A549 (cell line): Measurements from ENCODE around the gene DARS2. TPM values are rescaled to one million over a fixed set of nuclear protein-coding genes. Genes with fewer than 3 reads are reported as not detected.
"Not testable (repeated sequence)": the region's sequence is repeated elsewhere in the genome, so short reads cannot be mapped to it uniquely, and the experiment has no call there.

Source experiments
- ATAC-seq, 2 experiments: fragments of 200-7000 bp in 1 of 2; fragments of >200 bp in 1 of 2; cut with Nextera tagmentation in 1 of 2; cut with Tn5 transposase in 1 of 2; 3 replicates each; pipeline versions ENCODE4 v1.8.0 to v1.9.1; 2018 to 2020; ENCODE audit warnings: mild to moderate bottlenecking in 1 of 2, moderate library complexity in 1 of 2
- CTCF ChIA-PET: fragments of 300-600 bp; sonication (Branson Sonifier 250); formaldehyde crosslinking; extraction: SDS; loops from one replicate; lab custom pipeline; 2021; ENCODE audit warnings: antibody characterized with exemption, inconsistent platforms; lab: Yijun Ruan, JAX
- POLR2A ChIA-PET: fragments of 350-600 bp; formaldehyde crosslinking; extraction: SDS; loops from one replicate; lab custom pipeline; 2021; ENCODE audit warnings: antibody characterized with exemption, inconsistent platforms; lab: Yijun Ruan, JAX
- DNase-seq, 2 experiments: peaks; one replicate each; pipeline versions ENCODE4 v3.0.0 to v3.0.0-alpha.2; 2011 to 2016; ENCODE audit warnings: low read depth in 1 of 2, low spot score in 1 of 2
- FAIRE-seq: peaks from 2 replicates; lab custom pipeline; 2011; peaks lifted over from hg19 to GRCh38; lab: Jason Lieb, UNC
- H3K27ac ChIP-seq, 2 experiments: fragments of >200 bp; sonication (Bioruptor Twin); formaldehyde crosslinking; 3 replicates each; pipeline ENCODE4 v1.5.1; 2016 to 2017
- H3K4me1 ChIP-seq: fragments of >200 bp; sonication (Bioruptor Twin); formaldehyde crosslinking; 3 replicates; pipeline ENCODE4 v1.6.1; 2016
- H3K4me2 ChIP-seq: fragments of >200 bp; sonication (Bioruptor Twin); formaldehyde crosslinking; 3 replicates; pipeline ENCODE4 v1.6.1; 2016
- H3K4me3 ChIP-seq: fragments of >200 bp; sonication (Bioruptor Twin); formaldehyde crosslinking; 3 replicates; pipeline ENCODE4 v1.5.1; 2016
- H3K9me3 ChIP-seq: fragments of >200 bp; sonication (Bioruptor Twin); formaldehyde crosslinking; 3 replicates; pipeline ENCODE4 v1.6.1; 2016
- CBX2 ChIP-seq: fragments of 200-600 bp; sonication (generic); IDR thresholded peaks from 2 replicates; pipeline ENCODE4 v1.6.1; 2016; ENCODE audit warnings: low read depth, mild to moderate bottlenecking, borderline replicate concordance
- CHD4 ChIP-seq: fragments of 200-600 bp; sonication (generic); IDR thresholded peaks from 2 replicates; pipeline ENCODE4 v1.6.1; 2016; ENCODE audit warnings: antibody characterized with exemption, mild to moderate bottlenecking, borderline replicate concordance
- EHF ChIP-seq: fragments of 250-450 bp; sonication (Bioruptor Pico); IDR thresholded peaks from 2 replicates; pipeline ENCODE4 v1.5.0; 2020; ENCODE audit warnings: mild to moderate bottlenecking
- FOSB ChIP-seq: fragments of 250-450 bp; sonication (Bioruptor Pico); IDR thresholded peaks from 2 replicates; pipeline ENCODE4 v1.5.0; 2020; ENCODE audit warnings: mild to moderate bottlenecking, moderate library complexity
- HDAC2 ChIP-seq: fragments of 200-600 bp; sonication (generic); IDR thresholded peaks from 2 replicates; pipeline ENCODE4 v1.6.1; 2016
- HMGXB4 ChIP-seq: fragments of 250-450 bp; sonication (Bioruptor Pico); IDR thresholded peaks from 2 replicates; pipeline ENCODE4 v1.5.0; 2021; ENCODE audit warnings: mild to moderate bottlenecking, moderate library complexity, borderline replicate concordance
- HOXA7 ChIP-seq: fragments of 250-450 bp; sonication (Bioruptor Pico); IDR thresholded peaks from 2 replicates; pipeline ENCODE4 v1.5.0; 2020; ENCODE audit warnings: mild to moderate bottlenecking, moderate library complexity
- HOXB13 ChIP-seq: fragments of 250-450 bp; sonication (Bioruptor Pico); IDR thresholded peaks from 2 replicates; pipeline ENCODE4 v1.5.0; 2020; ENCODE audit warnings: low read depth, mild to moderate bottlenecking, moderate library complexity
- MAFK ChIP-seq: fragments of 450-650 bp; IDR thresholded peaks from 2 replicates; pipeline ENCODE4 v1.6.1; 2014; ENCODE audit not compliant: partially characterized antibody
- MAZ ChIP-seq: fragments of 150-350 bp; IDR thresholded peaks from 2 replicates; pipeline ENCODE4 v1.6.1; 2014; ENCODE audit warnings: antibody characterized with exemption, low read depth, low read length, borderline replicate concordance
- MYC ChIP-seq: IDR thresholded peaks from 2 replicates; pipeline ENCODE4 v1.6.1; 2012; ENCODE audit warnings: mild to moderate bottlenecking, inconsistent platforms, low read length, improper control_type of control experiment, borderline replicate concordance
- NR3C1 ChIP-seq: fragments of >200 bp; sonication (Bioruptor Twin); formaldehyde crosslinking; IDR thresholded peaks from 3 replicates; pipeline ENCODE4 v1.6.1; 2017
- PHF8 ChIP-seq: fragments of 200-600 bp; sonication (generic); IDR thresholded peaks from 2 replicates; pipeline ENCODE4 v1.6.1; 2016; ENCODE audit warnings: low read depth, mild to moderate bottlenecking, antibody characterized with exemption, moderate library complexity, borderline replicate concordance
- POLR2A ChIP-seq: IDR thresholded peaks from 2 replicates; pipeline ENCODE4 v1.6.1; 2012; ENCODE audit warnings: mild to moderate bottlenecking, low read length
- RARB ChIP-seq: fragments of 250-450 bp; sonication (Bioruptor Pico); IDR thresholded peaks from 2 replicates; pipeline ENCODE4 v1.8.0; 2021; ENCODE audit warnings: mild to moderate bottlenecking, moderate library complexity
- RCOR1 ChIP-seq: fragments of 150-350 bp; IDR thresholded peaks from 2 replicates; pipeline ENCODE4 v1.6.1; 2014; ENCODE audit warnings: antibody characterized with exemption, low read length, low read depth
- RFX5 ChIP-seq: fragments of 450-650 bp; IDR thresholded peaks from 2 replicates; pipeline ENCODE4 v1.7.1; 2014; ENCODE audit warnings: antibody characterized with exemption, mild to moderate bottlenecking, moderate library complexity
- SMC3 ChIP-seq: fragments of >200 bp; sonication (Bioruptor Twin); formaldehyde crosslinking; IDR thresholded peaks from 3 replicates; pipeline ENCODE4 v1.6.1; 2018; ENCODE audit warnings: inconsistent platforms
- TFCP2L1 ChIP-seq: fragments of 250-450 bp; sonication (Bioruptor Pico); IDR thresholded peaks from 2 replicates; pipeline ENCODE4 v1.5.0; 2021; ENCODE audit warnings: mild to moderate bottlenecking
- TP53 ChIP-seq: fragments of 250-450 bp; sonication (Bioruptor Pico); IDR thresholded peaks from 2 replicates; pipeline ENCODE4 v1.5.0; 2021; ENCODE audit warnings: mild to moderate bottlenecking, moderate library complexity
- WGBS: methylation state at CpG from one replicate; pipeline ENCODE4 v1.1.6; 2017; ENCODE audit errors: missing lambda C conversion rate; 5-methylcytosine and 5-hydroxymethylcytosine counted together
- polyA plus RNA-seq, 4 experiments: library from polyadenylated mRNA; depleted of rRNA in 3 of 4; stranded (reverse); fragments of >200 nt; fragmentation: RNase III in 1 of 4; extraction: RNeasy Plus Mini Kit Qiagen cat#74134 plus additional on column Dnase treatment in 1 of 4; gene quantifications; 2 replicates in 3 of 4; 3 replicates in 1 of 4; pipeline ENCODE4 v1.2.3, GENCODE V29; 2011 to 2017
- TF ChIP-seq, protein P1 (sequence below): fragments of 200-600 bp; sonication (generic); IDR thresholded peaks from 2 replicates; pipeline ENCODE4 v1.6.1; 2016; ENCODE audit warnings: antibody characterized with exemption, mild to moderate bottlenecking, moderate library complexity

The DARS2 gene
- polyA plus RNA-seq, 2 of the 4 experiments (the other 2 are of a cell fraction): 43.1 to 70.4 TPM

DNA sequence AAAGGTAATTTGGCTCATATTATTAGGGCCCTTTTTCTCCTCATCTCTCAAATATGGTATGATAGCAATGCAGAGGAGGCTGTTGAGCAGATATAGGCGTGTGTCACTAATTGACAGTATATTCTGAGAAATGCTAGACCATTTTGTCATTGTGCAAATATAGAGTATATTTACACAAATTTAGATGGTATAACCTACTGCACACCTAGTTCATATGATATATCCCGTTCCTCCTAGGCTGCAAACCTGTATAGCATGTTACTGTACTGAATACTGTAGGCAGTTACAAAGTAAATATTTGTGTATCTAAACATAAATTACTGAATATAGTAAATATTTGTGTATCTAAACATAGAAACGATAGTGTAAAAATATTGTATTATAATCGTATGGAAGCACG lies 52.3 kb downstream of the DARS2 start (continued):
- no peak for TF ChIP-seq HOXA7
- TF ChIP-seq CHD4: no peak
- TF ChIP-seq, protein P1, sequence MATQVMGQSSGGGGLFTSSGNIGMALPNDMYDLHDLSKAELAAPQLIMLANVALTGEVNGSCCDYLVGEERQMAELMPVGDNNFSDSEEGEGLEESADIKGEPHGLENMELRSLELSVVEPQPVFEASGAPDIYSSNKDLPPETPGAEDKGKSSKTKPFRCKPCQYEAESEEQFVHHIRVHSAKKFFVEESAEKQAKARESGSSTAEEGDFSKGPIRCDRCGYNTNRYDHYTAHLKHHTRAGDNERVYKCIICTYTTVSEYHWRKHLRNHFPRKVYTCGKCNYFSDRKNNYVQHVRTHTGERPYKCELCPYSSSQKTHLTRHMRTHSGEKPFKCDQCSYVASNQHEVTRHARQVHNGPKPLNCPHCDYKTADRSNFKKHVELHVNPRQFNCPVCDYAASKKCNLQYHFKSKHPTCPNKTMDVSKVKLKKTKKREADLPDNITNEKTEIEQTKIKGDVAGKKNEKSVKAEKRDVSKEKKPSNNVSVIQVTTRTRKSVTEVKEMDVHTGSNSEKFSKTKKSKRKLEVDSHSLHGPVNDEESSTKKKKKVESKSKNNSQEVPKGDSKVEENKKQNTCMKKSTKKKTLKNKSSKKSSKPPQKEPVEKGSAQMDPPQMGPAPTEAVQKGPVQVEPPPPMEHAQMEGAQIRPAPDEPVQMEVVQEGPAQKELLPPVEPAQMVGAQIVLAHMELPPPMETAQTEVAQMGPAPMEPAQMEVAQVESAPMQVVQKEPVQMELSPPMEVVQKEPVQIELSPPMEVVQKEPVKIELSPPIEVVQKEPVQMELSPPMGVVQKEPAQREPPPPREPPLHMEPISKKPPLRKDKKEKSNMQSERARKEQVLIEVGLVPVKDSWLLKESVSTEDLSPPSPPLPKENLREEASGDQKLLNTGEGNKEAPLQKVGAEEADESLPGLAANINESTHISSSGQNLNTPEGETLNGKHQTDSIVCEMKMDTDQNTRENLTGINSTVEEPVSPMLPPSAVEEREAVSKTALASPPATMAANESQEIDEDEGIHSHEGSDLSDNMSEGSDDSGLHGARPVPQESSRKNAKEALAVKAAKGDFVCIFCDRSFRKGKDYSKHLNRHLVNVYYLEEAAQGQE: no peak
- no peak for TF ChIP-seq RARB (CRISPR knock-in tag)
- no peak for TF ChIP-seq HOXB13 (CRISPR knock-in tag)
- no peak for TF ChIP-seq SMC3
- no peak for TF ChIP-seq RFX5

- Histone ChIP-seq H3K4me2 (no peak overlapping the region), H3K9me3 (no peaks in the 10 kb centered on the region), H3K4me3 (no peak overlapping the region), H3K27ac (no peak overlapping the region), H3K4me1 (peaks cover 2% of the 10 kb centered on the region; the same call in 1 of the 3 replicates)
- CTCF ChIA-PET: interaction anchor here (1.2 kb wide), 1 partner anchor 9 kb away, joined by 3 read pairs; no protein-coding TSS in a partner anchor
- POLR2A ChIA-PET: no interaction called here
- FAIRE-seq (no peak), ATAC-seq (no peak), DNase-seq (no peak)
- TF ChIP-seq TP53 (no peak), MAFK (no peak), HMGXB4 (CRISPR knock-in tag) (no peak), CBX2 (no peak), TFCP2L1 (CRISPR knock-in tag) (no peak), POLR2A (no peak), PHF8 (no peak), NR3C1 (no peak), FOSB (CRISPR knock-in tag) (no peak), HDAC2 (no peak), EHF (no peak), MAZ (no peak), RCOR1 (no peak), RARB (CRISPR knock-in tag) (no peak), SMC3 (no peak), MYC (no peak)
- TF ChIP-seq, protein P1: no peak
Measured at GRCh38 chr1:173878251-173878650, 53.8 kb downstream of the DARS2 start.

DNA sequence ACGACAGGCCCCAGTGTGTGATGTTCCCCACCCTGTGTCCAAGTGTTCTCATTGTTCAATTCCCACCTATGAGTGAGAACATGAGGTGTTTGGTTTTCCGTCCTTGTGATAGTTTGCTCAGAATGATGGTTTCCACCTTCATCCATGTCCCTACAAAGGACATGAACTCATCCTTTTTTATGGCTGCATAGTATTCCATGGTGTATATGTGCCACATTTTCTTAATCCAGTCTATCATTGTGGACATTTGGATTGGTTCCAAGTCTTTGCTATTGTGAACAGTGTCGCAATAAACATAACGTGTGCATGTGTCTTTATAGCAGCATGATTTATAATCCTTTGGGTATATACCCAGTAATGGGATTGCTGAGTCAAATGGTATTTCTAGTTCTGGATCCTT lies 56.6 kb downstream of the DARS2 start:
- H3K27ac ChIP-seq, ATAC-seq, H3K4me3 ChIP-seq, CTCF ChIA-PET, H3K9me3 ChIP-seq, H3K4me1 ChIP-seq, H3K4me2 ChIP-seq, DNase-seq, POLR2A ChIA-PET, FAIRE-seq: not testable (repeated sequence)
- 96% methylated on average over 3 of the region's 4 CpGs for WGBS
